Activated CD8-positive, alpha-beta T cell treated with anti-CD3 and anti-CD28 coated beads, Interleukin-2, amount 10 ng/mL, durations not matched to agents 7 days and 5 days (primary cell): ENCODE measurements around the gene SHC3. TPM values are rescaled to one million over a fixed set of nuclear protein-coding genes. Genes with fewer than 3 reads are reported as not detected.

ENCODE experiments used
- ATAC-seq: fragments of 150-1000 bp; cut with Tn5 transposase; one replicate; pipeline ENCODE4 v1.10.0; 2021; ENCODE audit warnings: moderate library complexity
- CTCF ChIA-PET: fragments of 350-600 bp; sonication (Branson Sonifier 250); formaldehyde crosslinking; loops from one replicate; lab custom pipeline; 2021; ENCODE audit warnings: antibody characterized with exemption; lab: Charles Lee
- POLR2A ChIA-PET: fragments of 350-600 bp; sonication (Branson Sonifier 250); formaldehyde crosslinking; loops from one replicate; lab custom pipeline; 2021; ENCODE audit warnings: antibody characterized with exemption; lab: Charles Lee
- DNase-seq: peaks from one replicate; pipeline ENCODE4 v3.0.0-alpha.2; 2020
- H3K27ac Mint-ChIP-seq: one replicate; pipeline ENCODE4 v1.8.0; 2021; ENCODE audit warnings: mild to moderate bottlenecking, mixed read lengths
- H3K27me3 Mint-ChIP-seq: one replicate; pipeline ENCODE4 v1.8.0; 2021; ENCODE audit warnings: low read depth, mixed read lengths
- H3K36me3 Mint-ChIP-seq: one replicate; pipeline ENCODE4 v1.8.0; 2021; ENCODE audit warnings: low read depth, mixed read lengths
- H3K4me1 Mint-ChIP-seq: one replicate; pipeline ENCODE4 v1.8.0; 2021; ENCODE audit warnings: low read depth, mixed read lengths
- H3K4me3 Mint-ChIP-seq: one replicate; pipeline ENCODE4 v1.8.0; 2021; ENCODE audit warnings: mild to moderate bottlenecking, mixed read lengths
- H3K9me3 Mint-ChIP-seq: one replicate; pipeline ENCODE4 v1.8.0; 2022; ENCODE audit warnings: mixed read lengths; ENCODE audit not compliant: insufficient read depth
- total RNA-seq, 2 experiments: library from RNA; stranded (reverse); gene quantifications; one replicate each; pipeline ENCODE4 v1.2.3, GENCODE V29; 2021

The SHC3 gene
- total RNA-seq, 2 experiments from 2014 or later: not detected

DNA sequence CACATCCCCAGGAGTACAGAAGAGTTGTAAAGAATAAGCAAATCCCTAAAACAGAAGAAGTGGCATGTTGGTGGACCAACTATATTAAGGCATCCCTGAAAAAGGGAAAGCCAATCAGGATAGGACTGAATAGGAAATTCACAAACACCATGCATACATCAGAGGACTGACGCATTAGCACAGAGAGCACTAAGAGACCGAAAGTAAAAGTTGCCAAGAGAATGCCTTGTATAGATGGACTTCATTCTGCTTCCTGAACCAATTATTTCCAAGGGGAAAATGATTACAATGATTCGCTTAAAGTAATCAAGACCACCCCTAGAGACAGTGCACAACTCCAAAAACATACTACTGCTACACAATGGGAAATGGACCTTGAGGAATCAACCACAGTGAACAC is 33.5 kb downstream of the SHC3 start:
- Mint-ChIP-seq H3K27ac (no peak overlapping the region), H3K36me3 (no peaks in the 10 kb centered on the region), H3K4me3 (no peak overlapping the region), H3K9me3 (no peaks in the 10 kb centered on the region), H3K27me3 (peaks cover 28% of the 10 kb centered on the region), H3K4me1 (no peaks in the 10 kb centered on the region)
- ChIA-PET POLR2A (no interaction called here), CTCF (no interaction called here)
- ATAC-seq (no peak), DNase-seq (no peak)

DNA sequence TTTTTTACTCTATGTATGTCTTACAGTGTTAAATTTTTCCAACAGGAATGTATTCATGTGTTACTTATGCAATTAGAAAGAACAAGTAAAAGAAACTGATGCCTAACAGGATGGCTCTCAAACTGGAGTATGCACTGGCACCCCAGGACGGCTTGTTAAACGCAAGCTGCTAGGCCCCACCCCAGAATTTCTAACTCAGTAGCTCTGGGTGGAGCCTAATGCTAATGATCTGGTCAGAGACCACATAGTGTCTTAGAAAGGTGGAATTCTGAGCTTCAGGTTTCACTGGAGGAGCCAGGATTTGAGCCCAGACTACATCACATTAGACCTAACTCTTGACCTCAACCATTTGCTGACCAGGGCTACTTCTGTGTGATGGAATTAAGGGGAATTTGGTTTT is 34.4 kb downstream of the SHC3 start:
- POLR2A ChIA-PET: no interaction called here
- ATAC-seq (no peak), DNase-seq (no peak)
- Mint-ChIP-seq H3K27me3 (peaks cover 27% of the 10 kb centered on the region), H3K4me3 (no peak overlapping the region), H3K36me3 (no peaks in the 10 kb centered on the region), H3K4me1 (no peaks in the 10 kb centered on the region), H3K27ac (no peak overlapping the region), H3K9me3 (no peaks in the 10 kb centered on the region)
- CTCF ChIA-PET: no interaction called here

DNA sequence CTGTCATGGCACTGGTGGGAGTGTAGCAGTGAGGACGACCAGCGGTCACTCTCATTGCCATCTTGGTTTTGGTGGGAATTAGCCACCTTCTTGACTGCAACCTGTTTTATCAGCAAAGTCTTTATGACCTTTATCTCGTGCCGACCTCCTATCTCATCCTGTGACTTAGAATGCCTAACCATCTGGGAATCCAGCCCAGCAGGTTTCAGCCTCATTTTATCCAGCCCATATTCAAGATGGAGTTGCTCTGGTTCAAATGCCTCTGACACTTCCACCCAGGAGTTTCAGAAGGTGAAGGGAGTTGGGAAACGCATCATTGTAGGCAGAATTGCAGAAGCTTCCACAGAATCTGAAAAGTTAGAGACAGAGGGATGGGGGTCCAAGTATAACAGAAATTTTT is 35.4 kb downstream of the SHC3 start:
- DNase-seq: no peak
- Mint-ChIP-seq H3K4me1 (no peaks in the 10 kb centered on the region), H3K9me3 (no peaks in the 10 kb centered on the region), H3K36me3 (no peaks in the 10 kb centered on the region), H3K27me3 (peaks cover 23% of the 10 kb centered on the region), H3K4me3 (no peak overlapping the region), H3K27ac (no peak overlapping the region)
- ChIA-PET POLR2A (no interaction called here), CTCF (no interaction called here)
- no peak for ATAC-seq

GRCh38 chr9:89139455-89139854 is 39.2 kb downstream of the SHC3 start:
- Mint-ChIP-seq H3K9me3 (peaks cover 9% of the 10 kb centered on the region), H3K4me3 (no peak overlapping the region), H3K27ac (no peak overlapping the region), H3K27me3 (peaks cover 13% of the 10 kb centered on the region), H3K4me1 (no peaks in the 10 kb centered on the region), H3K36me3 (no peaks in the 10 kb centered on the region)
- no peak for DNase-seq
- POLR2A ChIA-PET: no interaction called here
- no peak for ATAC-seq
- CTCF ChIA-PET: no interaction called here

DNA sequence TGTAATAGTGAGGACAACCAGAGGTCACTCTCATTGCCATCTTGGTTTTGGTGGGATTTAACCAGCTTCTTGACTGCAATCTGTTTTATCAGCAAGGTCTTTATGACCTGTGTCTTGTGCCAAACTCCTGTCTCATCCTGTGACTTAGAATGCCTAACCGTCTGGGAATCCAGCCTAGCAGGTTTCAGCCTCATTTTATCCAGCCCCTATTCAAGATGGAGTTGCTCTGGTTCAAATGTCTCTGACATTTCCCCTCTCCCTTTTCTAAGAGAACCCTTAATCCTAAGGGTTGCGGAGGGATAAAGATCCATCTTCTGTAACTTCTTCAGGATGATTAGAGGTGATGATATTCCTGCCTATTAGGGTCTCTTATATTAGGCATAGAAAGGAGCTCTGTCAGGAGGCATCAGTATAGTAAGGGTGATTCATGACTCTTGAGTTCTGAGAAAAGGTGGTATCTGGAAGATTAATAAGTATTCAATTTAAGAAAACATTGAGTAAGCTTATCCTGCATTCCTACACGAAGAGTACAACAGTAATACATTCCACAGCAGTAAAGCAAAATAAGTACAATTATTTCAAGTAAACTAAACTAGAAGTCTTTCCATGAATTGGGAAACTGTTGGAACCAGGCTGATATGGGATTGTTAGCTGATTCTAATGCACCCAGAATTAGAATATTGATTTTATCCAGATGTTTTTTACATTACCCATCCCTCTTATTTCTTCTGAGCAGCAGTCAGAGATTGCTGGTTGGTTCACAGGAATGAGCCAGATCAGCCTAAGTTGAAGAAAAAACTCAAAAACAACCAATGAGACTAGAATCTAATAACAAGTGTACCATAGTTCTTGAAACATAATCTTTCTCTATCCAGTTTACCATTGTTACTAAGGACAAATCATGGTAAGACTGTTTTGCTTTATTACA is 39.9 kb downstream of the SHC3 start:
- Mint-ChIP-seq H3K4me3 (no peak overlapping the region), H3K27me3 (peaks cover 11% of the 10 kb centered on the region), H3K9me3 (peaks cover 13% of the 10 kb centered on the region), H3K36me3 (no peaks in the 10 kb centered on the region), H3K27ac (no peak overlapping the region), H3K4me1 (no peaks in the 10 kb centered on the region)
- ATAC-seq (no peak), DNase-seq (no peak)
- POLR2A ChIA-PET: no interaction called here
- CTCF ChIA-PET: no interaction called here

DNA sequence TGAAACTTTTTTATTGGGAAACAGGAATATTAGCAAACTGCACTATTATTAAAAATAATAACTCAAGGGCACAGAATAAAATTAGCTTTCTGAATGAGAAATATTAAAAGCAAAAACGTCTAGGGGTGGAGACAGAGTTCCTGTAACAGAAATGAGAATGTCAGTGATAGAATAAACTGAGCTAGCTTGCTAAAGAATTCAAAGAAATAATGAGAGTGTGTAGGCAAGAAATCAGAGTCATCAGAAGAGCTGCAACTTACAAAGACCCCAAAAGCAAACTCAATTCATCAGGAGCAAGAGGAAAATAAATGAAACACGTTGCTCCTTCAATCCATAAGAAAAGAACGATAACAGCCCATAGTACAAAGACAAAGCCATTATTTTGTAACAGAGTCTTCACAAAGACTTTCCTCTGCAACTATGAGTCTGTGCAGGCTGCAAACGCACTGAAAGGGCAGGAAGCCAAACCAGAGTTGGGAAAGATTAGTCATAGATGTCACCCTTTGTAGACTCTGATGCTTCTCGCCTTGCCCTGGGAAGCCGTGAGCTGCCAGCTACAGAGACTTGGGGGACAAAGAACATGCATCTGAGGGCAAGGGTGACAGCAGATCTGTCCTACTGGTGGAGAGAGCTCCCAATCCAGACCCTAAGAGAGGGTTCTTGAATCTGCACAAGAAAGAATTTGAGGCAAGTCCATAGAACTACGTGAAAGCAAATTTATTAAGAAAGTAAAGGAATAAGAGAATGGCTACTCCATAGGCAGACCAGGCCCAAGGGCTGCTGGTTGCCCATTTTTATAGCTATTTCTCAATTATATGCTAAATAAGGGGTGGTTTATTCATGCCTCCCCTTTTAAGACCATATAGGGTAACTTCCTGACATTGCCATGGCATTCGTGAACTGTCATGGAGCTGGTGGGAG is 40.8 kb downstream of the SHC3 start:
- peaks cover 11% of the 10 kb centered on the region for H3K27me3 Mint-ChIP-seq
- ChIA-PET POLR2A (no interaction called here), CTCF (no interaction called here)
- ATAC-seq (no peak), DNase-seq (no peak)
- no peaks in the 10 kb centered on the region for H3K4me1 Mint-ChIP-seq
- H3K27ac Mint-ChIP-seq: no peak overlapping the region
- no peaks in the 10 kb centered on the region for H3K36me3 Mint-ChIP-seq
- H3K9me3 Mint-ChIP-seq: peaks cover 13% of the 10 kb centered on the region
- no peak overlapping the region for H3K4me3 Mint-ChIP-seq

DNA sequence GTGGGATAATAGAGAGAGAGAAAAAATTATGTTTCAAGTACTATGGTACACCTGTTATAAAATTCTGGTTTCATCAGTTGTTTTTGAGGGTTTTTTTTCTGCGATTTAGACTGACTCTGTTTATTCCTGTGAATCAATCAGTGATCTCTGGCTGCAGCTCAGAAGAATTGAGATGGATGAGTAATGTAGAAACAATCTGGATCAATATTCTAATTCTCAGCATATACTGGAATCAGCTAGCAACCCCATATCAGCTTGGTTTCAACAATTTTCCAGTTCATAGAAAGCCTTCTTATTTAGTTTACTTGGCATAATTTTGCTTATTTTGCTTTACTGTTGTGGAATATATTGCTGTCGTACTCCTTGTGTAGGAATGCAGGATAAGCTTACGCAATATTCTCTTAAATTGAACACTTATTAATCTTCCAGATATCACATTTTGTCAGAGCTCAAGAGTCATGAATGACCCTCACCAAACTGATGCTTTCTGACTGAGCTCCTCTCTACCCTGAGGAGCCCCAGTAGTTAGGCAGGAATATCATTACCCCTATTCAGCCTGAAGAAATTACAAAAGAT is 42.9 kb downstream of the SHC3 start:
- H3K36me3 Mint-ChIP-seq: no peaks in the 10 kb centered on the region
- no peaks in the 10 kb centered on the region for H3K4me1 Mint-ChIP-seq
- no peak overlapping the region for H3K4me3 Mint-ChIP-seq
- ChIA-PET POLR2A (no interaction called here), CTCF (no interaction called here)
- H3K9me3 Mint-ChIP-seq: peaks cover 13% of the 10 kb centered on the region
- H3K27me3 Mint-ChIP-seq: peaks cover 5% of the 10 kb centered on the region
- H3K27ac Mint-ChIP-seq: no peak overlapping the region
- ATAC-seq (no peak), DNase-seq (no peak)

- POLR2A ChIA-PET: no interaction called here
- CTCF ChIA-PET: no interaction called here
- Mint-ChIP-seq H3K4me3 (no peak overlapping the region), H3K4me1 (no peaks in the 10 kb centered on the region), H3K9me3 (peaks cover 13% of the 10 kb centered on the region), H3K36me3 (no peaks in the 10 kb centered on the region), H3K27ac (no peak overlapping the region), H3K27me3 (peaks cover 5% of the 10 kb centered on the region)
- no peak for DNase-seq
- no peak for ATAC-seq
Measured at GRCh38 chr9:89134709-89135108, 43.9 kb downstream of the SHC3 start.

DNA sequence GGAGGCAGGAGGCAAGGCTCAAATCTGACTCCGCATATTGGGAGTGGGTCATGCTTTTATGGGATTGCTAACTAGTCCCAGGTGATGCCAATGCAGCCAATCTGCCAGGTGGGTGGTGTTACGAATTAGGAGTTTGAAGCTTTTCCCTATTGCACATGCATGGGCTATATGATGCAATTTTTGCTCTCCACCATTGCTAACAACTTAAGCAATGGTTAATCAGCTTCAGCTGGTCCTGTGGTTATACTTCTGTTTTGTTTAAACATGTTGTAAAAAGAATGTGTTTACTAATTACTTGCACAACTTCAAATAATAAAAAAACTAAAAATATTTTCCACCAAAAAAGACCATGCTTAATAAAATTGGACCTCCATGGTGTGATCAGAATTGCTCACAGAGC is 55.7 kb downstream of the SHC3 start:
- Mint-ChIP-seq H3K4me3 (no peak overlapping the region), H3K27ac (no peak overlapping the region), H3K27me3 (peaks cover 10% of the 10 kb centered on the region), H3K9me3 (no peaks in the 10 kb centered on the region), H3K4me1 (no peaks in the 10 kb centered on the region), H3K36me3 (no peaks in the 10 kb centered on the region)
- CTCF ChIA-PET: no interaction called here
- ATAC-seq (no peak), DNase-seq (no peak)
- POLR2A ChIA-PET: no interaction called here

DNA sequence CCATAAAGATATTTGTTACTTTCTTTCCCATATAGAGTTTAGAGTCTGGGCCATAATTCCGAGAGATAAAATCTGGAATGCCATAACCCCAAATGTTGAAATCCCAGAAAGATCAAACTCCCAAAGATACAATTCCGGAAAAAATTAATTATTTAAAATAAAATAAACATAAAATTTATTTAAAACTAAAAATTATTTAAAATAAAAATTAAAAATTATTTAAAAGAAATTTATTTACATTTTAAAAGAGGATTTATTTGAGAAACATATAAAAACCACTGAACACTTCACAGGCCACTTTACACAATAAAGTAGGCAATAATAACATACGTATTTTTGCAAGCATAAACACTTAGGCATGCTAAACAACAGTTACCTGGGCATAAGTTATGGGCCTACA is 57.9 kb downstream of the SHC3 start:
- H3K4me3 Mint-ChIP-seq: no peak overlapping the region
- CTCF ChIA-PET: no interaction called here
- no peak for DNase-seq
- POLR2A ChIA-PET: no interaction called here
- H3K27me3 Mint-ChIP-seq: peaks cover 10% of the 10 kb centered on the region
- H3K27ac Mint-ChIP-seq: no peak overlapping the region
- no peaks in the 10 kb centered on the region for H3K4me1 Mint-ChIP-seq
- no peak for ATAC-seq
- no peaks in the 10 kb centered on the region for H3K9me3 Mint-ChIP-seq
- H3K36me3 Mint-ChIP-seq: no peaks in the 10 kb centered on the region

DNA sequence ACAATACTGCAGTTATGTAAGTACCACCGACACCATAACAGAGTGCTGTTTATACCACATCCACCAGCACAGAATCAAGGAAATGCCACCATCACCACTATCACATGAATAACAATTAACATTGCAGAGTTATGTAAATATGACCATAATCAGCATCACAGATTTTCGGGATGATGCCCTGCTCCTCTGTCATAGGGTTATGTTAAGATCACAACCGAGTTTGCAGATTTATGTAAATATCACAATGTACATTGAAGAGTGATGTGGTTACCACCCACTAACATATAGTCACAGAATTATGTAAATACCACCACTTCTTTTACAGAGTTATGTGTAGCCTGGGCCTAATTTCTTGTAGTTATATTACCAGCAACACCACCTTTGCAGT is 61.8 kb downstream of the SHC3 start:
- ChIA-PET CTCF (no interaction called here), POLR2A (no interaction called here)
- Mint-ChIP-seq H3K36me3 (no peaks in the 10 kb centered on the region), H3K27ac (no peak overlapping the region), H3K27me3 (peaks cover 23% of the 10 kb centered on the region), H3K4me3 (no peak overlapping the region), H3K4me1 (no peaks in the 10 kb centered on the region), H3K9me3 (no peaks in the 10 kb centered on the region)
- ATAC-seq (no peak), DNase-seq (no peak)
